Neural progenitor cell (in vitro differentiated cells): ENCODE data around the gene VAV2. TPM values are rescaled to one million over a fixed set of nuclear protein-coding genes. Genes with fewer than 3 reads are reported as not detected.

Source experiments
- DNase-seq: peaks from one replicate; pipeline ENCODE4 v3.0.0-alpha.2; 2016; ENCODE audit warnings: low spot score
- H2AFZ ChIP-seq: fragments of 200-600 bp; sonication (generic); replicated peaks from 2 replicates; pipeline ENCODE4 v1.6.1; 2016; ENCODE audit warnings: antibody characterized with exemption
- H3F3A ChIP-seq: fragments of 200-600 bp; sonication (generic); 2 replicates; pipeline ENCODE4 v1.6.1; 2016; ENCODE audit warnings: antibody characterized with exemption, low read depth
- H3K27ac ChIP-seq: fragments of 200-600 bp; sonication (generic); 2 replicates; pipeline ENCODE4 v1.5.1; 2016; ENCODE audit warnings: mild to moderate bottlenecking
- H3K27me3 ChIP-seq: fragments of 200-600 bp; sonication (generic); 2 replicates; pipeline ENCODE4 v1.6.1; 2016; ENCODE audit warnings: mild to moderate bottlenecking, moderate library complexity
- H3K36me3 ChIP-seq: fragments of 200-600 bp; sonication (generic); 2 replicates; pipeline ENCODE4 v1.5.1; 2016
- H3K4me1 ChIP-seq: fragments of 200-600 bp; sonication (generic); 2 replicates; pipeline ENCODE4 v1.6.1; 2016; ENCODE audit warnings: mixed run types
- H3K4me2 ChIP-seq: fragments of 200-600 bp; sonication (generic); 2 replicates; pipeline ENCODE4 v1.6.1; 2016
- H3K4me3 ChIP-seq: fragments of 200-600 bp; sonication (generic); 2 replicates; pipeline ENCODE4 v1.5.1; 2016
- H3K79me2 ChIP-seq: fragments of 200-600 bp; sonication (generic); 2 replicates; pipeline ENCODE4 v1.6.1; 2016; ENCODE audit warnings: low read depth
- H3K9ac ChIP-seq: fragments of 200-600 bp; sonication (generic); 2 replicates; pipeline ENCODE4 v1.6.1; 2016
- H3K9me3 ChIP-seq: fragments of 200-600 bp; sonication (generic); 2 replicates; pipeline ENCODE4 v1.5.1; 2016; ENCODE audit warnings: low read depth
- H4K20me1 ChIP-seq: fragments of 200-600 bp; sonication (generic); 2 replicates; pipeline ENCODE4 v1.6.1; 2016; ENCODE audit warnings: low read depth
- H3K27ac Mint-ChIP-seq: 3 replicates; pipeline ENCODE4 v1.8.0; 2021; ENCODE audit warnings: mixed read lengths
- H3K27me3 Mint-ChIP-seq: 2 replicates; pipeline ENCODE4 v1.8.0; 2022; ENCODE audit warnings: low read depth, mild to moderate bottlenecking, inconsistent platforms, moderate library complexity, mixed read lengths; ENCODE audit not compliant: insufficient read depth
- H3K36me3 Mint-ChIP-seq: 3 replicates; pipeline ENCODE4 v1.8.0; 2021; ENCODE audit warnings: mixed read lengths
- H3K4me1 Mint-ChIP-seq: 3 replicates; pipeline ENCODE4 v1.8.0; 2021; ENCODE audit warnings: mixed read lengths
- H3K4me3 Mint-ChIP-seq: 3 replicates; pipeline ENCODE4 v1.8.0; 2021; ENCODE audit warnings: mild to moderate bottlenecking, moderate library complexity, mixed read lengths
- H3K9me3 Mint-ChIP-seq: 3 replicates; pipeline ENCODE4 v1.8.0; 2020; ENCODE audit warnings: mixed read lengths
- EZH2 ChIP-seq: fragments of 200-600 bp; sonication (generic); IDR thresholded peaks from 2 replicates; pipeline ENCODE4 v1.6.1; 2017; ENCODE audit warnings: antibody characterized with exemption, mild to moderate bottlenecking, moderate library complexity
- EZH2phosphoT487 ChIP-seq: fragments of 200-600 bp; sonication (generic); IDR thresholded peaks from 2 replicates; pipeline ENCODE4 v1.6.1; 2017; ENCODE audit warnings: antibody characterized with exemption
- total RNA-seq: library from RNA; depleted of rRNA; stranded (reverse); fragments of >200 nt; gene quantifications from 2 replicates; pipeline ENCODE4 v1.2.3, GENCODE V29; 2015; ENCODE audit warnings: low replicate concordance
- TF ChIP-seq, protein P1 (sequence below): fragments of 200-600 bp; sonication (generic); IDR thresholded peaks from 2 replicates; pipeline ENCODE4 v1.5.1; 2017; ENCODE audit warnings: antibody characterized with exemption, mild to moderate bottlenecking

VAV2 gene
- total RNA-seq, 1 donor from 2014 or later, result 12.9 TPM

DNA sequence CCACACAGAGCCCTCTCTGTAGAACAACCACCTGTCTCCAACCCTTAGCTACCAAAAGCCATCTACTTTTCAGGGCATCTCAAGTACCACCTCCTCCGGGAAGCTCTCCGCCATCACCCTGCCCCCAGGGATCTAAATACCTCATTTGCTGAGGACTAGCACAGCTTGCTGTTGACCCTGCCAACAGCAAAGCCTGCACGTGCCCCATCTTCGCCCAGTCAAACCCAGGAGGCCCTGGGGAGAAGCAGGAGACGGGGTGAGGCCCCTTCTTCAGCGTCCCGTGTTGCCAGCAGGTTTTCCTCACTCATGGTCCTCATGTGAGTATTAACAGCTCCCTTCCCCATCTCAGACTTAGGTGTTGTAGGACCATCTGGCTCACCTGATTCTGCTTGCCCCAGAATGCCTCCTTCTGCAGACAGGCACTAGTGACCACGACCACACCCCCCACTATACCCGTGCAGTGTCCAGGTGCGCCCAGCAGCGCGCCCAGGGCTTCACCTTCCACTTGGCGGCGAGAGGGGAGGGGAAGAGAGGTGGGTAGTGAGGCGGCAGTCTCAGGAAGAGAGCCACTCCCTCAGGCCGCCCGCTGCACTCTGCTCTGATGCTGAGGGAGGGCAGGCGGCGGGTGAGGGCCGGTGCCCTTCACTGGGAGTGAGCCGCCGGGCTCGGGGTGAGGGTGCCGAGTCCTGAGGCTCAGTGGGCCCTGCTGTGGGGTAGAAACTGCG is 11.1 kb downstream of the VAV2 start:
- H3K9me3 Mint-ChIP-seq, result no peaks in the 10 kb centered on the region
- peaks cover 100% of the 10 kb centered on the region for H3K79me2 ChIP-seq
- H4K20me1 ChIP-seq, result peaks cover 96% of the 10 kb centered on the region

DNA sequence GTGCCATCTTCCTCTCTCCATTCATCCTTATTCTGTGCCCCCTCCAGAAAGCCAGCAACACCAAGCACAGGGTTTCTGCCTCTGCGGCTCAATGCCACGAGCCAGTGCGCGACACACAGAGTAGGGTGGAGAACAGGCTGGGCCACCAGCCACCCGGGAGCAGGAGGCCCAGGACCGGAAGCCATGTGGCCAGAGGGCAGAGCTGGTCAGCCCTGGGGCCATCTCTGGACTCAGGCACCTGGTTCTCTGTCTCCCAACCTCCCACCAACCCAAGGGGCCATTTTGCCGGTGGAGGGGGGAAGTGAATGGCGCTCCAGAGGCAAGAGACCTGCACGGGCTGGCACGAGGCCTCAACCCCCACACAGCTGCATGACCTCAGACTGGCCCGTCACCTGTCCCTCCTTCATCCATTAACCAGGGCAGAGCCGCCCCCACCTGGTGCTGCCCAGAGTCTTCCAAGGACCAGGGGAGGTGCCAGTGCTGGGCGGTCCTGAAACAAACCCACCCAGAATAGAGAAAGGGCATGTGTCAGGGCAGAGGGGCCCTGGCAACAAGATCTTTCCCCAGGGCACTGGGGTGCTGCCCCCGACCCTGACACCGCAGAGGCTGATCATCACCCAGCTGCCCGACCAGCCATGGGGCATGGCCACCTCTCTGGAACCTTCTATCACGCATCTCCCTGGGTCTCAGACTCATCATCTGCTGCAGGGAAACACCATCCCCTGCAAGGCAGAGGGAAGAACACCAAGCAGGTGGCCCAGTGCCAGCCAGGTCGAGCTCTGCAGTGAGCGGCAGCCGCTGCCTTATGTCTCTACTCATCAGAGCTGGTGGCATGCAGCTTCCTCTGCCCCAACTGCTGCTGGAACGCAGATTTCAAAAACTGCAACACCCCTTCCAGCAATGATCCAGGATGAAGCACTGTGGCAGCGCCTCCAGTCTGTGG is 11.9 kb downstream of the VAV2 start:
- peak overlapping the region; percentile 21 for H3K4me2 ChIP-seq
- H3K9ac ChIP-seq, result no peak overlapping the region
- Mint-ChIP-seq H3K4me1 (peaks cover 36% of the 10 kb centered on the region), H3K36me3 (peaks cover 2% of the 10 kb centered on the region), H3K27me3 (peaks cover 2% of the 10 kb centered on the region), H3K27ac (peak overlapping the region; percentile 75), H3K9me3 (no peaks in the 10 kb centered on the region), H3K4me3 (no peak overlapping the region)
- no peak overlapping the region for H3K27ac ChIP-seq
- peaks cover 100% of the 10 kb centered on the region for H3K79me2 ChIP-seq
- no peaks in the 10 kb centered on the region for H3K9me3 ChIP-seq
- H3F3A ChIP-seq, result no peaks in the 10 kb centered on the region
- H3K4me1 ChIP-seq, result peaks cover 15% of the 10 kb centered on the region
- peaks cover 96% of the 10 kb centered on the region for H4K20me1 ChIP-seq
- H3K36me3 ChIP-seq, result no peaks in the 10 kb centered on the region
- no peaks in the 10 kb centered on the region for H3K27me3 ChIP-seq
- H2AFZ ChIP-seq, result no peak overlapping the region
- DNase-seq, result no peak
- no peak for TF ChIP-seq EZH2phosphoT487
- TF ChIP-seq, protein P1, sequence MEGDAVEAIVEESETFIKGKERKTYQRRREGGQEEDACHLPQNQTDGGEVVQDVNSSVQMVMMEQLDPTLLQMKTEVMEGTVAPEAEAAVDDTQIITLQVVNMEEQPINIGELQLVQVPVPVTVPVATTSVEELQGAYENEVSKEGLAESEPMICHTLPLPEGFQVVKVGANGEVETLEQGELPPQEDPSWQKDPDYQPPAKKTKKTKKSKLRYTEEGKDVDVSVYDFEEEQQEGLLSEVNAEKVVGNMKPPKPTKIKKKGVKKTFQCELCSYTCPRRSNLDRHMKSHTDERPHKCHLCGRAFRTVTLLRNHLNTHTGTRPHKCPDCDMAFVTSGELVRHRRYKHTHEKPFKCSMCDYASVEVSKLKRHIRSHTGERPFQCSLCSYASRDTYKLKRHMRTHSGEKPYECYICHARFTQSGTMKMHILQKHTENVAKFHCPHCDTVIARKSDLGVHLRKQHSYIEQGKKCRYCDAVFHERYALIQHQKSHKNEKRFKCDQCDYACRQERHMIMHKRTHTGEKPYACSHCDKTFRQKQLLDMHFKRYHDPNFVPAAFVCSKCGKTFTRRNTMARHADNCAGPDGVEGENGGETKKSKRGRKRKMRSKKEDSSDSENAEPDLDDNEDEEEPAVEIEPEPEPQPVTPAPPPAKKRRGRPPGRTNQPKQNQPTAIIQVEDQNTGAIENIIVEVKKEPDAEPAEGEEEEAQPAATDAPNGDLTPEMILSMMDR, result no peak
- no peak for TF ChIP-seq EZH2
- H3K4me3 ChIP-seq, result no peak overlapping the region

More for the DNA sequence above, 11.1 kb downstream of the VAV2 start:
- Histone ChIP-seq H3K4me1 (peaks cover 15% of the 10 kb centered on the region), H3K9me3 (no peaks in the 10 kb centered on the region), H3K9ac (no peak overlapping the region), H3K4me3 (no peak overlapping the region), H3K4me2 (no peak overlapping the region), H3K36me3 (no peaks in the 10 kb centered on the region), H3K27me3 (no peaks in the 10 kb centered on the region), H2AFZ (no peak overlapping the region), H3F3A (no peaks in the 10 kb centered on the region), H3K27ac (no peak overlapping the region)
- TF ChIP-seq, protein P1, result no peak
- TF ChIP-seq EZH2phosphoT487, result no peak
- no peak for TF ChIP-seq EZH2
- H3K4me3 Mint-ChIP-seq, result peak overlapping the region; percentile 57
- peak overlapping the region; percentile 74 for H3K27ac Mint-ChIP-seq
- H3K4me1 Mint-ChIP-seq, result peaks cover 37% of the 10 kb centered on the region
- peaks cover 2% of the 10 kb centered on the region for H3K27me3 Mint-ChIP-seq
- no peak for DNase-seq
- H3K36me3 Mint-ChIP-seq, result peaks cover 2% of the 10 kb centered on the region

DNA sequence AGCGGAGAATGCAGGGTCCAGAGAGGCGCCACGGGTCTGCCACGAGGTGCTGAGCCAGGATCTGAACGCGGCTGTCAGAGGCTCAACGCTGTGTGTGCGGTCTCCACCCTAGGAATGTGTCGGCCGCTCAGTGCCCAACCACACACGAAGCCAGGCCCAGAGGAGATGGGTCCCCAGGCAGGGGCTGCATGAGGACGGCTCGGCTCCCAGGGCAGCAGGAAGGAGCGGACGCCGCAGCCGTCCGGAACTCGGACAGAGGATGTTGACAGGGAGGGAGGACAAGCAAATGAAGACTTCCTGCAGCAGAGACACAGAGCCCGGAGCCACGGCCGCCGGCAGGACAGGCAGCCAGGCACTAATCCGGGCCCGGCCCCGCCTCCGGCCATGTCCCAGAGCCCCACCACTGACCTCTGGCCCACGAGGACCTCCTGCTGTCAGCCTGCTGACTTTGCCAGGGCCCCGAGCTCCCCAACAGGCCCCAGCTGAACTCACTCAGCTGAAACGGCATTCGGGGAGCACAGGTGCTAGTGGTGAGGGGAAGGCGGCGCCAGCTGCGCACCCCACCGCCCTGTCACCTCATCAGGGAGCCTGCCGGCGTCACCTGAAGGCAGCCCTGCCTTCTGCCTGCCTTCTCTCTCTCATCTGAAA is 12.7 kb downstream of the VAV2 start:
- Histone ChIP-seq H3K4me2 (peak overlapping the region; percentile 21), H3K9me3 (no peaks in the 10 kb centered on the region), H3K4me3 (no peak overlapping the region), H3F3A (no peaks in the 10 kb centered on the region), H3K4me1 (peaks cover 15% of the 10 kb centered on the region), H3K36me3 (no peaks in the 10 kb centered on the region), H3K79me2 (peaks cover 100% of the 10 kb centered on the region), H3K9ac (no peak overlapping the region), H3K27ac (no peak overlapping the region), H3K27me3 (no peaks in the 10 kb centered on the region), H2AFZ (no peak overlapping the region), H4K20me1 (peaks cover 100% of the 10 kb centered on the region)
- Mint-ChIP-seq H3K27me3 (peaks cover 2% of the 10 kb centered on the region), H3K36me3 (no peaks in the 10 kb centered on the region), H3K4me1 (peaks cover 42% of the 10 kb centered on the region), H3K9me3 (no peaks in the 10 kb centered on the region), H3K4me3 (peak overlapping the region; percentile 38), H3K27ac (peak overlapping the region; percentile 75)
- peak; percentile 71 for DNase-seq
- TF ChIP-seq EZH2 (no peak), EZH2phosphoT487 (no peak)
- TF ChIP-seq, protein P1, result no peak
